Effector CD8-positive, alpha-beta T cell (primary cell): Measurements from ENCODE around the gene ZNF234.
"Not testable (repeated sequence)": the region's sequence is repeated elsewhere in the genome, so short reads cannot be mapped to it uniquely, and the experiment has no call there.

Experiments used
- DNase-seq: peaks from one replicate; lab custom pipeline; 2025; lab: John Stamatoyannopoulos, UW
- total RNA-seq, 4 experiments: gene quantifications; one replicate each; lab custom pipeline; 2026; lab: John Stamatoyannopoulos, UW

ZNF234 gene
- 18.1 to 52.5 (median 25.9) reads per million in 4 experiments for total RNA-seq

GRCh38 chr19:44141191-44142058 is at the start of gene ZNF234:
TSS of gene ZNF234 (plus strand) at chr19:44141554. CDS start at chr19:44144633, 3,079 bp downstream.
- peak; percentile 53 for DNase-seq

- DNase-seq: no peak
Measured at GRCh38 chr19:44092108-44092507, 49.2 kb upstream of the ZNF234 start.

DNA sequence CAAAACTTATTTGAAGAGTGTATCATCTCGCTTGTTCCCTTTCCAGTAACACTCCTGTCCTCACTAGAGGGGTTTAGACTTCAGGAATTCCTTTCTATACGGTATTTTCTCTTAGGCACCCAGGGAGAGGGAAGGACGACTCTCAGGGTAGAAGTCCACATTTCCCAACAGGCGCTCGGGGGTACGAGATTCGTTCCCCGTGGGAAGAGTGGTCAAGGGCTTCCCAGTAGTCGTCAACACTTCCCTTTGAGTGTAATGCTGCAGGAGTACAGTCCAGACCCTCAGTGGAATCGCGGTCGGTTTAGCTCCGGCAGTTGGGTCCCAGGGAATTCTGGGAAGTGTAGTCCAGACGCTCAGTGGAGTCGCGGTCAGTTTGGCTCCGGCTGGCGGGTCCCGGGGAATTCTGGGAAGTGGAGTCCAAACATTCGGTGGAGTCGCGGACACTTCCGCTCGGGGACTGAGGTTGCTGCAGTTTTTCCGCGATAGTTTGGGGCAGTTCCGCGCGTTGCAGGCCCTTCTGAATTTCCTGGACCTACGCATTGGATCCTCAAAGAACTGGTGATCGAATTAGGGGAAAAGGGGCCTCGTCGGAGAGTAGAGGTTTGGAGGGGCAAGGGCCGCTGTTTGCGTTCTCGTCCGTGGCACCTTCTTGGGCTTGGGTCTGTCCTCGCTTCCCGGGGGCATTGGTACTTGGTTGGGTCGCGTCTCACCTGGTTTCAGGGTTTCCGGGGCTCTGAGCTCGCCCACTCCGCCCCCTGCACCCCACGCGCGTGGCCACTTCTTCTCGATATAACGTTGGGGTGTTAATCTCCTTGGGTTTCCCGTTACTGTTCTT is 47.2 kb upstream of the ZNF234 start, which contains the start of gene ZNF224:
TSS of gene ZNF224 (plus strand) at position 431 of the 835 bp plus-strand sequence. CDS start 3,513 bp downstream, outside the sequence.
- DNase-seq: peak; percentile 67

- DNase-seq: no peak
Measured at GRCh38 chr19:44107751-44108150, 33.6 kb upstream of the ZNF234 start.

GRCh38 chr19:44109458-44109857 is 31.9 kb upstream of the ZNF234 start:
- no peak for DNase-seq

DNA sequence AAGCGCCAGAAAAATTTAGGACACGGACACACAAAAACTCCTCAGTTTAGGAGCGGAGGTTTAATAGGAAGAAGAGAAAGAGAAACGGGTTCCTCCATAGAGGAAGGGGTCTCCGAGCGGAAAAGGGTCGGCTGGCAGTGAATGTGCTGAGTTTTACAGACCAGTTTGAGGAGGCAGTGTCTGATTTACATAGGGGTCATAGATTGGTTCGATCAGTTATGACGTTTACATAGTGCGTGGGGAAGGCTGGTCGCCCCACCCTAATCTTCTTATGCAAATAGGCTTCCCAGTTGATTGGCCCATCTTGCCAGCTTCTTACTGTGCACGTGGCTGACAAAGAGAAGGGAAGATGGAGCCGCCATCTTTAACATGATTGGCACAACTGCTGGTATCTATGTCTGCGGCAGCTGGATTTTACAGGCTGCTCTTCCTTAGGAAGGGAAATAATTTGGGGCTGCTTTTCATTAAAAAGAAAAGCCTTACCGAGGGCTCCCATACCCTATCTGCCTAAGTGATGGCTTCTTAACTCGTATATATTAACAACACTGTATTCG is 29.4 kb upstream of the ZNF234 start:
- no peak for DNase-seq

GRCh38 chr19:44112802-44113137 is 28.6 kb upstream of the ZNF234 start:
- no peak for DNase-seq

GRCh38 chr19:44113138-44113783 is 28.1 kb upstream of the ZNF234 start, which contains the start of gene ZNF225:
TSS of gene ZNF225 (plus strand) at chr19:44113399. CDS start at chr19:44115828, 2,429 bp downstream.
- DNase-seq: peak; percentile 71

GRCh38 chr19:44113784-44114390 is 27.5 kb upstream of the ZNF234 start:
- DNase-seq: no peak

- DNase-seq: not testable (repeated sequence)
Measured at GRCh38 chr19:44121162-44121561, 20.2 kb upstream of the ZNF234 start.

DNA sequence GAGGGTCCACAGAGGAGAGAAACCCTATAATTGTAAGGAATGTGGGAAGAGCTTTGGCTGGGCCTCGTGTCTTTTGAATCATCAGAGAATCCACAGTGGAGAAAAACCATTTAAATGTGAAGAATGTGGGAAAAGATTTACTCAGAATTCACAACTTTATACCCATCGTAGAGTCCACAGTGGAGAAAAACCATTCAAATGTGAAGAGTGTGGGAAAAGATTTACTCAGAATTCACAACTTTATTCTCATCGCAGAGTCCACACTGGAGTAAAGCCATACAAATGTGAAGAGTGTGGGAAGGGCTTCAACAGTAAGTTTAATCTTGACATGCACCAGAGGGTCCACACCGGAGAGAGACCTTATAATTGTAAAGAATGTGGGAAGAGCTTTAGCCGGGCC is 9.4 kb upstream of the ZNF234 start:
- no peak for DNase-seq

GRCh38 chr19:44142059-44142433 is 692 bp downstream of the ZNF234 start:
- DNase-seq: no peak

DNA sequence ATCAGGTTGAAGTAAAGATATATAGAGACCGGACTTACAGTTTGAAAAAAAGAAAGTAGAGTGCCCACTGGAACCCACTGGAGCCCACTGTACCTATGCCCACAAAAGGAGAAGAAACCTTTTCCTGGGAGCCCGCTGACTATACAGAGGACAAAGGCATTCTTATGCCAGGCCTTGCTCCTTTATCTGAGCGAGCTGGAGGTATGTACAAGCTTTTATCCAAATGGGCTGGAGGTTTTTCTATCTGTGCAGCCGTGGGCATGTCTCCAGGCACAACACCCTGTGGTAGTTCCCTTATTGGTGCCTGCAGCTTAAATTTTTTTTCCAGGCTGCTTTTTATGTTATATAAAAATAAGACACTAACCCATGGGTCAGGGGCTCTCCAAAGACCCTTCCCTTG is 8.4 kb downstream of the ZNF234 start:
- DNase-seq: no peak

GRCh38 chr19:44151491-44151890 is 10.1 kb downstream of the ZNF234 start:
- DNase-seq: no peak

- DNase-seq: no peak
Measured at GRCh38 chr19:44156475-44156874, 15.1 kb downstream of the ZNF234 start.

- DNase-seq: no peak
Measured at GRCh38 chr19:44163789-44164188, 22.4 kb downstream of the ZNF234 start.

- no peak for DNase-seq
Measured at GRCh38 chr19:44164327-44164672, 22.9 kb downstream of the ZNF234 start.

DNA sequence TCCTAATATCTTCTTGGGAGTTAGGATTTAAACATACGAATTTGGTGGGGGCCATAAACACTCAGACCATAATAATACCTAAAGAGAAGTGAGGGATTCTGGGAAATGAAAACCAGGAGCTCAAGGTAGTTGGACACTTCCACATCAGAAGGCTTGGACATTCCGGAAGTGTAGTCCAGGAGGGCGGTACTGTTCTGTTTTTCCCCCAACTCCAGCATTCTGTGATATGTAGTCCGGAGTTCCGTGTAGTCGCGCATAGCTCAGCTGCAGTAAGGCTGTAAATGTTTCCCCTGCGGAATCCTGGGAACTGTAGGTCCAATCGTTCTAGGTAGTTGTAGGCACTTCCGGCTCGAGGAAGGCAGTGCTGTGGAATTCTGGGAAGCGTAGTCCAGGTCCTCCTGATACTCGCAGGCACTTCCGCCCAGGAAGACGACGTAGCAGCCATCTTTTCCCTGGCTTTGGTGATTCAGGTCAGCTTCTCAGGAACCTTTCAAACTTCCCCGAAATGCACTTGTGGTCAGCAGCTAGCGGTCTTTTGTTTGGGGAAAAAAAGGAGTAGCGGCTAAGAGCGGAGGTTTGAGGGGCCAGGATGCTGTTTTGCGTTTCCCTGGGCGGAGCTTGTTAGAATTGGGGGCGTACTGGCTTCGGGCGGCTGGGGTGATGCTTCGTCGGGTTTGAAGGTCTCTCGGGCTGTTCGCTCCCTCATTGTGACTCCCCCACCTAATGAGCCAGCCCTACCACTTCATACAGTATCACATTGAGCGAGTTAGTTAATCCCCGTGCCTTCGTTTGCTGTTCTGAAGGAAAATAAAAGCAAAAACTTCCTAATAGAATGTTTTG is 23.5 kb downstream of the ZNF234 start, which contains the start of gene ZNF226:
TSS of gene ZNF226 (plus strand) at position 428 of the 840 bp plus-strand sequence. CDS start 4,981 bp downstream, outside the sequence.
- DNase-seq: peak; percentile 59

- not testable (repeated sequence) for DNase-seq
Measured at GRCh38 chr19:44170660-44171059, 29.3 kb downstream of the ZNF234 start.

- no peak for DNase-seq
Measured at GRCh38 chr19:44176590-44176989, 35.2 kb downstream of the ZNF234 start.
